Skeletal muscle tissue (tissue), 4 donors: Measurements from ENCODE around the gene EDN2. TPM values are rescaled to one million over a fixed set of nuclear protein-coding genes. Genes with fewer than 3 reads are reported as not detected.

Experiments
- H3K27ac ChIP-seq: one replicate; pipeline ENCODE4 v1.7.0; 2013; ENCODE audit warnings: mild to moderate bottlenecking, low read depth, low read length, inconsistent platforms
- H3K27me3 ChIP-seq, 3 donors: one replicate each; pipeline ENCODE4 v1.7.0; 2013; ENCODE audit warnings: low read length in 3 of 3; ENCODE audit not compliant: control insufficient read depth in 3 of 3, insufficient read depth in 3 of 3
- H3K36me3 ChIP-seq, 3 donors: one replicate each; pipeline ENCODE4 v1.7.0; 2013; ENCODE audit warnings: low read length in 3 of 3; ENCODE audit not compliant: control insufficient read depth in 3 of 3, insufficient read depth in 3 of 3
- H3K4me1 ChIP-seq, 3 donors: one replicate each; pipeline ENCODE4 v1.7.0; 2013; ENCODE audit warnings: low read length in 3 of 3, mild to moderate bottlenecking in 3 of 3; ENCODE audit not compliant: control insufficient read depth in 3 of 3, insufficient read depth in 3 of 3
- H3K4me3 ChIP-seq, 3 donors: one replicate each; pipeline ENCODE4 v1.7.0; 2013; ENCODE audit warnings: low read length in 3 of 3
- H3K9ac ChIP-seq, 3 donors: one replicate each; pipeline ENCODE4 v1.7.0; 2013; ENCODE audit warnings: low read length in 3 of 3, mild to moderate bottlenecking in 3 of 3, moderate library complexity in 2 of 3, low read depth in 1 of 3
- H3K9me3 ChIP-seq, 3 donors: one replicate each; pipeline ENCODE4 v1.7.0; 2013; ENCODE audit warnings: low read length in 3 of 3; ENCODE audit not compliant: control insufficient read depth in 3 of 3
- total RNA-seq: library from RNA; depleted of rRNA; stranded (reverse); fragments of >200 nt; gene quantifications from one replicate; pipeline ENCODE4 v1.2.3, GENCODE V29; 2014
- donor health status: Osteomylitis.

EDN2 gene
- total RNA-seq, 1 donor from 2014 or later: not detected

GRCh38 chr1:41493626-41494350 is 9.3 kb upstream of the EDN2 start:
- H3K36me3 ChIP-seq: no peaks in the 10 kb centered on the region
- H3K4me3 ChIP-seq: no peak overlapping the region
- H3K9ac ChIP-seq: no peak overlapping the region
- H3K27me3 ChIP-seq: no peaks in the 10 kb centered on the region
- H3K27ac ChIP-seq: no peak overlapping the region
- peaks cover 14 to 36% (median 28%) of the 10 kb centered on the region in 3 donors for H3K4me1 ChIP-seq
- no peaks in the 10 kb centered on the region for H3K9me3 ChIP-seq

GRCh38 chr1:41493117-41493536 is 8.6 kb upstream of the EDN2 start:
- no peaks in the 10 kb centered on the region for H3K36me3 ChIP-seq
- H3K9me3 ChIP-seq: no peaks in the 10 kb centered on the region
- no peak overlapping the region for H3K4me3 ChIP-seq
- no peak overlapping the region for H3K27ac ChIP-seq
- peaks cover 8 to 29% (median 21%) of the 10 kb centered on the region in 3 donors for H3K4me1 ChIP-seq
- H3K9ac ChIP-seq: no peak overlapping the region
- H3K27me3 ChIP-seq: no peaks in the 10 kb centered on the region

- Histone ChIP-seq H3K27me3 (peaks cover 0 to 5% (median 0%) of the 10 kb centered on the region in 3 donors), H3K9me3 (no peaks in the 10 kb centered on the region), H3K9ac (no peak overlapping the region), H3K27ac (no peak overlapping the region), H3K4me3 (no peak overlapping the region), H3K4me1 (peaks cover 10 to 30% (median 21%) of the 10 kb centered on the region in 3 donors), H3K36me3 (no peaks in the 10 kb centered on the region)
Measured at GRCh38 chr1:41492341-41492848, 7.9 kb upstream of the EDN2 start.

- Histone ChIP-seq H3K9me3 (no peaks in the 10 kb centered on the region), H3K27ac (no peak overlapping the region), H3K4me1 (peaks cover 13 to 31% (median 22%) of the 10 kb centered on the region in 3 donors), H3K9ac (no peak overlapping the region), H3K36me3 (no peaks in the 10 kb centered on the region), H3K27me3 (peaks cover 0 to 5% (median 0%) of the 10 kb centered on the region in 3 donors), H3K4me3 (no peak overlapping the region)
Measured at GRCh38 chr1:41490911-41491310, 6.4 kb upstream of the EDN2 start.

- H3K36me3 ChIP-seq: no peaks in the 10 kb centered on the region
- peaks cover 13 to 36% (median 31%) of the 10 kb centered on the region in 3 donors for H3K4me1 ChIP-seq
- H3K27ac ChIP-seq: no peak overlapping the region
- peaks cover 0 to 5% (median 0%) of the 10 kb centered on the region in 3 donors for H3K27me3 ChIP-seq
- H3K9ac ChIP-seq: no peak overlapping the region
- H3K9me3 ChIP-seq: no peaks in the 10 kb centered on the region
- no peak overlapping the region for H3K4me3 ChIP-seq
Measured at GRCh38 chr1:41489561-41489960, 5.1 kb upstream of the EDN2 start.

GRCh38 chr1:41488040-41488951 is 3.8 kb upstream of the EDN2 start:
- H3K27ac ChIP-seq: no peak overlapping the region
- H3K4me1 ChIP-seq: peaks cover 25 to 48% (median 43%) of the 10 kb centered on the region in 3 donors

GRCh38 chr1:41487126-41488039 is 2.9 kb upstream of the EDN2 start:
- Histone ChIP-seq H3K4me3 (peak overlapping the region in 2 of 3 donors; percentile 14 to 49), H3K36me3 (no peaks in the 10 kb centered on the region), H3K9ac (peak overlapping the region; percentile 59 to 69 (median 61)), H3K9me3 (no peaks in the 10 kb centered on the region), H3K27ac (peak overlapping the region; percentile 58), H3K27me3 (peaks cover 0 to 5% (median 0%) of the 10 kb centered on the region in 3 donors), H3K4me1 (peaks cover 34 to 57% (median 52%) of the 10 kb centered on the region in 3 donors)

More at GRCh38 chr1:41488040-41488951, 3.8 kb upstream of the EDN2 start:
- Histone ChIP-seq H3K4me3 (no peak overlapping the region), H3K27me3 (peaks cover 0 to 5% (median 0%) of the 10 kb centered on the region in 3 donors), H3K36me3 (no peaks in the 10 kb centered on the region), H3K9me3 (no peaks in the 10 kb centered on the region), H3K9ac (no peak overlapping the region)

GRCh38 chr1:41486371-41487125 is 2.1 kb upstream of the EDN2 start:
- H3K9ac ChIP-seq: peak overlapping the region; percentile 59 to 69 (median 61)
- H3K9me3 ChIP-seq: no peaks in the 10 kb centered on the region
- no peaks in the 10 kb centered on the region for H3K36me3 ChIP-seq
- peak overlapping the region in 2 of 3 donors; percentile 14 to 49 for H3K4me3 ChIP-seq
- H3K27me3 ChIP-seq: peaks cover 0 to 5% (median 0%) of the 10 kb centered on the region in 3 donors
- peaks cover 39 to 64% (median 56%) of the 10 kb centered on the region in 3 donors for H3K4me1 ChIP-seq
- H3K27ac ChIP-seq: peak overlapping the region; percentile 58

- Histone ChIP-seq H3K27ac (no peak overlapping the region), H3K36me3 (no peaks in the 10 kb centered on the region), H3K9me3 (no peaks in the 10 kb centered on the region), H3K4me3 (no peak overlapping the region), H3K4me1 (peaks cover 39 to 64% (median 56%) of the 10 kb centered on the region in 3 donors), H3K27me3 (peaks cover 0 to 5% (median 0%) of the 10 kb centered on the region in 3 donors), H3K9ac (peak overlapping the region in 1 of 3 donors; percentile 50)
Measured at GRCh38 chr1:41486053-41486370, 1.5 kb upstream of the EDN2 start.
